ENCODE data around the gene MAP4. TPM values are rescaled to one million over a fixed set of nuclear protein-coding genes. Genes with fewer than 3 reads are reported as not detected.

MAP4 gene
- polyA plus RNA-seq, 2 of the 4 experiments (the other 2 are of a cell fraction): 77.7 to 98.5 TPM

GRCh38 chr3:47857151-47857550 lies 159.1 kb downstream of the MAP4 start:
- CTCF ChIA-PET: interaction anchor here (1.3 to 2.7 kb wide), 2 partner anchors 19 to 294 kb away, joined by 5 to 9 read pairs; no protein-coding TSS in a partner anchor
- FAIRE-seq (no peak), ATAC-seq (no peak), DNase-seq (ENCODE audit: low read depth in 1 of 2, low spot score in 1 of 2) (no peak)
- TF ChIP-seq RNF2 (IDR thresholded peaks at IDR 0.05; ENCODE audit: borderline replicate concordance, low read depth) (no peak), CEBPB (IDR thresholded peaks at IDR 0.05) (no peak), ESRRA (IDR thresholded peaks at IDR 0.05; ENCODE audit: borderline replicate concordance, low read length) (no peak), NR3C1 (IDR thresholded peaks at IDR 0.05) (no peak), EHMT2 (IDR thresholded peaks at IDR 0.05; ENCODE audit: low read depth) (no peak), CHD4 (IDR thresholded peaks at IDR 0.05; ENCODE audit: borderline replicate concordance) (no peak), MAX (IDR thresholded peaks at IDR 0.05) (no peak), CBX2 (IDR thresholded peaks at IDR 0.05; ENCODE audit: borderline replicate concordance, low read depth) (no peak), KDM5A (IDR thresholded peaks at IDR 0.05) (no peak), FOSL2 (IDR thresholded peaks at IDR 0.05) (no peak), FOSL2 (CRISPR knock-in tag; IDR thresholded peaks at IDR 0.05) (no peak)
- Histone ChIP-seq H3K9me3 (no peaks in the 10 kb centered on the region), H3K4me2 (no peak overlapping the region), H3K4me1 (no peaks in the 10 kb centered on the region), H3K27ac (no peak overlapping the region), H3K4me3 (no peak overlapping the region)
- POLR2A ChIA-PET: no interaction called here
- 90% methylated on average over 2 of the region's 2 CpGs for whole genome bisulfite sequencing (ENCODE audit: missing lambda C conversion rate)

GRCh38 chr3:47856669-47857068 lies 159.5 kb downstream of the MAP4 start:
- POLR2A ChIA-PET: no interaction called here
- FAIRE-seq (no peak), DNase-seq (ENCODE audit: low read depth in 1 of 2, low spot score in 1 of 2) (no peak), ATAC-seq (no peak)
- no peak for TF ChIP-seq EHF (CRISPR knock-in tag; IDR thresholded peaks at IDR 0.05)
- TF ChIP-seq ZSCAN20 (CRISPR knock-in tag; IDR thresholded peaks at IDR 0.05): no peak
- no peak for TF ChIP-seq RNF2 (IDR thresholded peaks at IDR 0.05; ENCODE audit: borderline replicate concordance, low read depth)
- TF ChIP-seq SMC3 (IDR thresholded peaks at IDR 0.05): no peak
- TF ChIP-seq SREBF2 (IDR thresholded peaks at IDR 0.05): no peak
- TF ChIP-seq POLR2A (IDR thresholded peaks at IDR 0.05; ENCODE audit: low read length): no peak
- TF ChIP-seq HEYL (CRISPR knock-in tag; IDR thresholded peaks at IDR 0.05): no peak
- no peak for TF ChIP-seq EHMT2 (IDR thresholded peaks at IDR 0.05; ENCODE audit: low read depth)
- no peak for TF ChIP-seq CTCF (IDR thresholded peaks at IDR 0.05)
- no peak for TF ChIP-seq HOXB13 (CRISPR knock-in tag; IDR thresholded peaks at IDR 0.05; ENCODE audit: low read depth)
- TF ChIP-seq FOXS1 (CRISPR knock-in tag; IDR thresholded peaks at IDR 0.05): no peak
- no peak overlapping the region for H3K4me3 ChIP-seq
- H3K27ac ChIP-seq: no peak overlapping the region
- 87% methylated on average over 5 of the region's 11 CpGs for WGBS (ENCODE audit: missing lambda C conversion rate)
- H3K9me3 ChIP-seq: no peaks in the 10 kb centered on the region
- CTCF ChIA-PET: interaction anchor here (1.1 to 2.7 kb wide), 3 partner anchors 17 to 294 kb away, joined by 3 to 9 read pairs (median 5); no protein-coding TSS in a partner anchor
- no peak overlapping the region for H3K4me2 ChIP-seq
- H3K4me1 ChIP-seq: no peaks in the 10 kb centered on the region

GRCh38 chr3:47855461-47856383 lies 160.5 kb downstream of the MAP4 start:
- ATAC-seq (no peak), FAIRE-seq (no peak)
- CTCF ChIA-PET: interaction anchor here (0.6 to 2.7 kb wide), 5 partner anchors 16 to 295 kb away, joined by 3 to 9 read pairs (median 5); no protein-coding TSS in a partner anchor

More at GRCh38 chr3:47855461-47856383, 160.5 kb downstream of the MAP4 start:
- no peaks in the 10 kb centered on the region for H3K9me3 ChIP-seq
- TF ChIP-seq KDM1A (IDR thresholded peaks at IDR 0.05; ENCODE audit: low read depth) (no peak), CHD4 (IDR thresholded peaks at IDR 0.05; ENCODE audit: borderline replicate concordance) (no peak), ZFP36 (IDR thresholded peaks at IDR 0.05; ENCODE audit: borderline replicate concordance, partially characterized antibody) (no peak), CHD2 (IDR thresholded peaks at IDR 0.05; ENCODE audit: low read length, partially characterized antibody) (no peak), ZC3H11A (IDR thresholded peaks at IDR 0.05) (no peak), POLR2A (IDR thresholded peaks at IDR 0.05; ENCODE audit: low read length) (no peak), ATOH8 (CRISPR knock-in tag; IDR thresholded peaks at IDR 0.05; ENCODE audit: low read depth) (no peak), ESRRA (IDR thresholded peaks at IDR 0.05; ENCODE audit: borderline replicate concordance, low read length) (no peak), CBX8 (IDR thresholded peaks at IDR 0.05) (no peak)
- WGBS (ENCODE audit: missing lambda C conversion rate): 98% methylated on average over 21 of the region's 21 CpGs
- POLR2A ChIA-PET: interaction anchor here (0.5 kb wide), 1 partner anchor 235 kb away, joined by 3 read pairs; no protein-coding TSS in a partner anchor
- DNase-seq (ENCODE audit: low read depth in 1 of 2, low spot score in 1 of 2): no peak
- no peak overlapping the region for H3K4me2 ChIP-seq
- no peak overlapping the region for H3K27ac ChIP-seq
- H3K4me1 ChIP-seq: no peaks in the 10 kb centered on the region
- no peak overlapping the region for H3K4me3 ChIP-seq

Measured in A549 (cell line).